ENCODE measurements around the gene IRAK1. TPM values are rescaled to one million over a fixed set of nuclear protein-coding genes. Genes with fewer than 3 reads are reported as not detected.

Gene IRAK1
- polyA plus RNA-seq, 1 donor from 2014 or later = 6.8 TPM

DNA sequence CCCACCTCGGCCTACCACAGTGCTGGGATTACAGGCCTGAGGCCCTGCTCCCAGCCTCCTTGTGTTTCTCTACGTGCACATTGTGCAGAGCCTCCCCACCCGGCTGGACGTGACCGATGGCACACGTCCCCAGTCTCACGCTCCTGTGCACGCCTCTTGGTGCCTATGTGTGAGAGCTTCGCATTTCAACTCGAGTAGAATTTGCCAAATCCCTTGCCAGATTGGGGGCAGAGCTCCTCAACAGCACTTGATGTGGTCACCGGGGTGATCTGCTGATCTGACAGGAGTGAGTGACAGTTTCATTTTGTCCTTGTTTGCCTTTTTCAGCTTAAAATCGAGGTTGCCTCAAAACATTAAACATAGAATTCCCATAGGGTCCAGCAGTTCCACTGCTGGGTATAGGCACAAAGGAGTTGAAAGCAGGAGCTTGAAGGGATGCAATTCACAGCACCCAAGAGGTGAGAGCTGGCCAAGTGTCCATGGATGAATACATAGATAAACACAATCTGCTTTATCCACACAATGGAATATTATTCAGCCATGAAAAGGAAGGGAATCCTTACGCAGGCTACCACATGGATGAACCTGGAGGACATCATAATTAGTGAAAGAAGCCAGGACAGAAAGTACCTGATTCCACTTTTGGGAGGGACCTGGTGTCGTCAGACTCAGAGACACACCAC lies 29.6 kb downstream of the IRAK1 start:
- Histone ChIP-seq H3K9me3 (ENCODE audit: low read length) (no peaks in the 10 kb centered on the region), H4K20me1 (ENCODE audit: insufficient read depth) (no peaks in the 10 kb centered on the region), H3K4me3 (ENCODE audit: low read length) (no peak overlapping the region), H3K9ac (ENCODE audit: low read length) (no peak overlapping the region), H3K27me3 (ENCODE audit: insufficient read depth, low read depth, low read length) (no peaks in the 10 kb centered on the region), H3K36me3 (ENCODE audit: insufficient read depth, low read length) (no peaks in the 10 kb centered on the region), H3K4me2 (ENCODE audit: low read length) (no peak overlapping the region), H2AFZ (ENCODE audit: low read depth, low read length) (no peak overlapping the region), H3K79me2 (replicated peaks; ENCODE audit: insufficient read depth, low read length) (no peaks in the 10 kb centered on the region), H3K9me2 (ENCODE audit: insufficient read depth, low read length) (no peaks in the 10 kb centered on the region), H3K27ac (ENCODE audit: low read length) (no peak overlapping the region), H3F3A (ENCODE audit: insufficient read depth, low read length, poor library complexity, severe bottlenecking) (no peaks in the 10 kb centered on the region)
- TF ChIP-seq SMC3 (conservative IDR thresholded peaks at IDR 0.05; ENCODE audit: poor library complexity) = no peak
- no peak for TF ChIP-seq RAD21 (conservative IDR thresholded peaks at IDR 0.05)
- no peak for TF ChIP-seq MXI1 (conservative IDR thresholded peaks at IDR 0.05; ENCODE audit: poor library complexity, severe bottlenecking)
- no peak for TF ChIP-seq EZH2 (IDR thresholded peaks at IDR 0.05; ENCODE audit: borderline replicate concordance, insufficient read depth, low read length, poor library complexity, severe bottlenecking)
- TF ChIP-seq EP300 (conservative IDR thresholded peaks at IDR 0.05; ENCODE audit: poor library complexity, severe bottlenecking) = no peak
- TF ChIP-seq POLR2AphosphoS5 (IDR thresholded peaks at IDR 0.05) = no peak
- no peak for TF ChIP-seq TAF1 (IDR thresholded peaks at IDR 0.05; ENCODE audit: low read depth)
- TF ChIP-seq, protein P1, sequence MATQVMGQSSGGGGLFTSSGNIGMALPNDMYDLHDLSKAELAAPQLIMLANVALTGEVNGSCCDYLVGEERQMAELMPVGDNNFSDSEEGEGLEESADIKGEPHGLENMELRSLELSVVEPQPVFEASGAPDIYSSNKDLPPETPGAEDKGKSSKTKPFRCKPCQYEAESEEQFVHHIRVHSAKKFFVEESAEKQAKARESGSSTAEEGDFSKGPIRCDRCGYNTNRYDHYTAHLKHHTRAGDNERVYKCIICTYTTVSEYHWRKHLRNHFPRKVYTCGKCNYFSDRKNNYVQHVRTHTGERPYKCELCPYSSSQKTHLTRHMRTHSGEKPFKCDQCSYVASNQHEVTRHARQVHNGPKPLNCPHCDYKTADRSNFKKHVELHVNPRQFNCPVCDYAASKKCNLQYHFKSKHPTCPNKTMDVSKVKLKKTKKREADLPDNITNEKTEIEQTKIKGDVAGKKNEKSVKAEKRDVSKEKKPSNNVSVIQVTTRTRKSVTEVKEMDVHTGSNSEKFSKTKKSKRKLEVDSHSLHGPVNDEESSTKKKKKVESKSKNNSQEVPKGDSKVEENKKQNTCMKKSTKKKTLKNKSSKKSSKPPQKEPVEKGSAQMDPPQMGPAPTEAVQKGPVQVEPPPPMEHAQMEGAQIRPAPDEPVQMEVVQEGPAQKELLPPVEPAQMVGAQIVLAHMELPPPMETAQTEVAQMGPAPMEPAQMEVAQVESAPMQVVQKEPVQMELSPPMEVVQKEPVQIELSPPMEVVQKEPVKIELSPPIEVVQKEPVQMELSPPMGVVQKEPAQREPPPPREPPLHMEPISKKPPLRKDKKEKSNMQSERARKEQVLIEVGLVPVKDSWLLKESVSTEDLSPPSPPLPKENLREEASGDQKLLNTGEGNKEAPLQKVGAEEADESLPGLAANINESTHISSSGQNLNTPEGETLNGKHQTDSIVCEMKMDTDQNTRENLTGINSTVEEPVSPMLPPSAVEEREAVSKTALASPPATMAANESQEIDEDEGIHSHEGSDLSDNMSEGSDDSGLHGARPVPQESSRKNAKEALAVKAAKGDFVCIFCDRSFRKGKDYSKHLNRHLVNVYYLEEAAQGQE (IDR thresholded peaks at IDR 0.05; ENCODE audit: borderline replicate concordance) = no peak
- TF ChIP-seq, protein P2, sequence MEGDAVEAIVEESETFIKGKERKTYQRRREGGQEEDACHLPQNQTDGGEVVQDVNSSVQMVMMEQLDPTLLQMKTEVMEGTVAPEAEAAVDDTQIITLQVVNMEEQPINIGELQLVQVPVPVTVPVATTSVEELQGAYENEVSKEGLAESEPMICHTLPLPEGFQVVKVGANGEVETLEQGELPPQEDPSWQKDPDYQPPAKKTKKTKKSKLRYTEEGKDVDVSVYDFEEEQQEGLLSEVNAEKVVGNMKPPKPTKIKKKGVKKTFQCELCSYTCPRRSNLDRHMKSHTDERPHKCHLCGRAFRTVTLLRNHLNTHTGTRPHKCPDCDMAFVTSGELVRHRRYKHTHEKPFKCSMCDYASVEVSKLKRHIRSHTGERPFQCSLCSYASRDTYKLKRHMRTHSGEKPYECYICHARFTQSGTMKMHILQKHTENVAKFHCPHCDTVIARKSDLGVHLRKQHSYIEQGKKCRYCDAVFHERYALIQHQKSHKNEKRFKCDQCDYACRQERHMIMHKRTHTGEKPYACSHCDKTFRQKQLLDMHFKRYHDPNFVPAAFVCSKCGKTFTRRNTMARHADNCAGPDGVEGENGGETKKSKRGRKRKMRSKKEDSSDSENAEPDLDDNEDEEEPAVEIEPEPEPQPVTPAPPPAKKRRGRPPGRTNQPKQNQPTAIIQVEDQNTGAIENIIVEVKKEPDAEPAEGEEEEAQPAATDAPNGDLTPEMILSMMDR (IDR thresholded peaks at IDR 0.05; ENCODE audit: poor library complexity, severe bottlenecking) = no peak

DNA sequence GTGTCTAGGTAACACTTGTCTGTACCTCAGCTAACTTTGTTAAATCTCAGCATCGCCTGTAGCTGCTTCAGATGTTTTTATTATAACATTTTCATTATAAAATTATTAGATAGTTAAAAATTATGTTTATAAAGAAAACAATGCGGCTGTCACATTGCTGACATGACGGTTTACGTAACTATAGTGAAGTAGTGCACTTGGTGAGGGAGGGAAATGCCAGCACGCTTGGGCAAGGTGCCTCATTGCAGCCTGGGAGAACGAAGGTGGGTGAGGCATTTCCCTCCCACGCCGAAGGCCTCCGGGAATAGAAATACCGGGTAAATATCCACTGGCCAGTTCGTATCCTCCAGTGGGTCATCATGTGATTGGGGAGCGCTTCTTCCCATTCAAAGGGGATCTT lies 31.2 kb downstream of the IRAK1 start:
- no peaks in the 10 kb centered on the region for H4K20me1 ChIP-seq (ENCODE audit: insufficient read depth)
- no peaks in the 10 kb centered on the region for H3F3A ChIP-seq (ENCODE audit: insufficient read depth, low read length, poor library complexity, severe bottlenecking)
- no peak overlapping the region for H3K9ac ChIP-seq (ENCODE audit: low read length)
- H3K4me3 ChIP-seq (ENCODE audit: low read length) = no peak overlapping the region
- H3K79me2 ChIP-seq (replicated peaks; ENCODE audit: insufficient read depth, low read length) = no peaks in the 10 kb centered on the region
- TF ChIP-seq, protein P1 (IDR thresholded peaks at IDR 0.05; ENCODE audit: borderline replicate concordance) = no peak
- TF ChIP-seq MXI1 (conservative IDR thresholded peaks at IDR 0.05; ENCODE audit: poor library complexity, severe bottlenecking) (no peak), TAF1 (IDR thresholded peaks at IDR 0.05; ENCODE audit: low read depth) (no peak), EZH2 (IDR thresholded peaks at IDR 0.05; ENCODE audit: borderline replicate concordance, insufficient read depth, low read length, poor library complexity, severe bottlenecking) (no peak), POLR2AphosphoS5 (IDR thresholded peaks at IDR 0.05) (no peak), RAD21 (conservative IDR thresholded peaks at IDR 0.05) (no peak), EP300 (conservative IDR thresholded peaks at IDR 0.05; ENCODE audit: poor library complexity, severe bottlenecking) (no peak), SMC3 (conservative IDR thresholded peaks at IDR 0.05; ENCODE audit: poor library complexity) (no peak)
- TF ChIP-seq, protein P2 (IDR thresholded peaks at IDR 0.05; ENCODE audit: poor library complexity, severe bottlenecking) = no peak
- no peak overlapping the region for H3K27ac ChIP-seq (ENCODE audit: low read length)
- no peaks in the 10 kb centered on the region for H3K9me2 ChIP-seq (ENCODE audit: insufficient read depth, low read length)
- no peak overlapping the region for H2AFZ ChIP-seq (ENCODE audit: low read depth, low read length)
- no peak overlapping the region for H3K4me2 ChIP-seq (ENCODE audit: low read length)
- H3K9me3 ChIP-seq (ENCODE audit: low read length) = no peaks in the 10 kb centered on the region
- no peaks in the 10 kb centered on the region for H3K27me3 ChIP-seq (ENCODE audit: insufficient read depth, low read depth, low read length)
- H3K36me3 ChIP-seq (ENCODE audit: insufficient read depth, low read length) = no peaks in the 10 kb centered on the region
